ENCODE results near the gene TBC1D10A. TPM values are rescaled to one million over a fixed set of nuclear protein-coding genes. Genes with fewer than 3 reads are reported as not detected.
A peak's percentile ranks its signal among the peaks of the same experiment; 100 is the strongest.

TBC1D10A gene
- total and polyA plus RNA-seq, 2 experiments from 2014 or later = 11.8 to 21.8 TPM

DNA sequence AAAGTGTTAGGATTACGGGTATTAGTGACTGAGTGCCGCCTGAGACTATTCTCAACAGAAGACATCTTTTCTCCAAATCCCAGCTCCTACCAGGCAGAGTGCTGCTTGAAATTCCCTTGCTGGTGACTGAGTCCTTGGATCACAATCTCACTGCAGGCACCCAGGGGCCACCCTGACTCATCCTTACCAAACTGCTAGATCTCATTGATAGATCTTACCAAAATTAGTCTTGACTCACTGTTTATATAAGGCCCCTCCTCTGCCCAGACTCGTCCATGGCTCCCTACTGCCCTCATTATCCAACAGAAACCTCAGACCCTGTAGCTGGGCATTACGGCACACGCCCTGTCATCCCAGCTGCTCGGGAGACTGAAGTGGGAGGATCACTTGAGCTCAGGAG is 14.7 kb downstream of the TBC1D10A start:
- no peak for DNase-seq (ENCODE audit: low read depth in 1 of 2, low spot score in 1 of 2)

GRCh38 chr22:30310881-30311771 is 15.6 kb downstream of the TBC1D10A start:
- TF ChIP-seq, protein P1, sequence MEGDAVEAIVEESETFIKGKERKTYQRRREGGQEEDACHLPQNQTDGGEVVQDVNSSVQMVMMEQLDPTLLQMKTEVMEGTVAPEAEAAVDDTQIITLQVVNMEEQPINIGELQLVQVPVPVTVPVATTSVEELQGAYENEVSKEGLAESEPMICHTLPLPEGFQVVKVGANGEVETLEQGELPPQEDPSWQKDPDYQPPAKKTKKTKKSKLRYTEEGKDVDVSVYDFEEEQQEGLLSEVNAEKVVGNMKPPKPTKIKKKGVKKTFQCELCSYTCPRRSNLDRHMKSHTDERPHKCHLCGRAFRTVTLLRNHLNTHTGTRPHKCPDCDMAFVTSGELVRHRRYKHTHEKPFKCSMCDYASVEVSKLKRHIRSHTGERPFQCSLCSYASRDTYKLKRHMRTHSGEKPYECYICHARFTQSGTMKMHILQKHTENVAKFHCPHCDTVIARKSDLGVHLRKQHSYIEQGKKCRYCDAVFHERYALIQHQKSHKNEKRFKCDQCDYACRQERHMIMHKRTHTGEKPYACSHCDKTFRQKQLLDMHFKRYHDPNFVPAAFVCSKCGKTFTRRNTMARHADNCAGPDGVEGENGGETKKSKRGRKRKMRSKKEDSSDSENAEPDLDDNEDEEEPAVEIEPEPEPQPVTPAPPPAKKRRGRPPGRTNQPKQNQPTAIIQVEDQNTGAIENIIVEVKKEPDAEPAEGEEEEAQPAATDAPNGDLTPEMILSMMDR (IDR thresholded peaks at IDR 0.05; ENCODE audit: low read depth, low read length) = no peak
- Histone ChIP-seq H3K27me3 (no peaks in the 10 kb centered on the region), H3K4me1 (ENCODE audit: low read depth) (peaks cover 7% of the 10 kb centered on the region), H3K9me3 (ENCODE audit: low read depth) (no peaks in the 10 kb centered on the region), H3K27ac (peak overlapping the region; percentile 32), H3K36me3 (no peaks in the 10 kb centered on the region), H3K4me3 (no peak overlapping the region)
- DNase-seq (ENCODE audit: low read depth in 1 of 2, low spot score in 1 of 2) = peak; percentile 42 to 75

More for the DNA sequence above, 14.7 kb downstream of the TBC1D10A start:
- Histone ChIP-seq H3K36me3 (no peaks in the 10 kb centered on the region), H3K27me3 (no peaks in the 10 kb centered on the region), H3K4me3 (no peak overlapping the region), H3K4me1 (ENCODE audit: low read depth) (peaks cover 7% of the 10 kb centered on the region), H3K9me3 (ENCODE audit: low read depth) (no peaks in the 10 kb centered on the region), H3K27ac (no peak overlapping the region)
- TF ChIP-seq, protein P1 (IDR thresholded peaks at IDR 0.05; ENCODE audit: low read depth, low read length) = no peak

- TF ChIP-seq, protein P1 (IDR thresholded peaks at IDR 0.05; ENCODE audit: low read depth, low read length) = no peak
Measured at GRCh38 chr22:30309951-30310741, 16.6 kb downstream of the TBC1D10A start.

GRCh38 chr22:30308518-30309230 is 18.1 kb downstream of the TBC1D10A start:
- TF ChIP-seq, protein P1 (IDR thresholded peaks at IDR 0.05; ENCODE audit: low read depth, low read length) = no peak
- DNase-seq (ENCODE audit: low read depth in 1 of 2, low spot score in 1 of 2) = no peak

More at GRCh38 chr22:30309951-30310741, 16.6 kb downstream of the TBC1D10A start:
- Histone ChIP-seq H3K27me3 (no peaks in the 10 kb centered on the region), H3K4me3 (no peak overlapping the region), H3K4me1 (ENCODE audit: low read depth) (peaks cover 7% of the 10 kb centered on the region), H3K9me3 (ENCODE audit: low read depth) (no peaks in the 10 kb centered on the region), H3K36me3 (no peaks in the 10 kb centered on the region), H3K27ac (no peak overlapping the region)
- DNase-seq (ENCODE audit: low read depth in 1 of 2, low spot score in 1 of 2) = peak in 1 of 2 donors; percentile 63

GRCh38 chr22:30308093-30308492 is 18.6 kb downstream of the TBC1D10A start:
- peaks cover 7% of the 10 kb centered on the region for H3K4me1 ChIP-seq (ENCODE audit: low read depth)
- no peaks in the 10 kb centered on the region for H3K36me3 ChIP-seq
- no peak overlapping the region for H3K4me3 ChIP-seq
- TF ChIP-seq, protein P1 (IDR thresholded peaks at IDR 0.05; ENCODE audit: low read depth, low read length) = no peak
- no peaks in the 10 kb centered on the region for H3K27me3 ChIP-seq
- DNase-seq (ENCODE audit: low read depth in 1 of 2, low spot score in 1 of 2) = no peak
- no peaks in the 10 kb centered on the region for H3K9me3 ChIP-seq (ENCODE audit: low read depth)
- H3K27ac ChIP-seq = no peak overlapping the region

More at GRCh38 chr22:30308518-30309230, 18.1 kb downstream of the TBC1D10A start:
- H3K27me3 ChIP-seq = no peaks in the 10 kb centered on the region
- H3K9me3 ChIP-seq (ENCODE audit: low read depth) = no peaks in the 10 kb centered on the region
- peaks cover 7% of the 10 kb centered on the region for H3K4me1 ChIP-seq (ENCODE audit: low read depth)
- no peaks in the 10 kb centered on the region for H3K36me3 ChIP-seq
- no peak overlapping the region for H3K27ac ChIP-seq
- no peak overlapping the region for H3K4me3 ChIP-seq

Measured in cardiac muscle cell (in vitro differentiated cells and primary cell).